Adrenal gland (tissue), 5 donors: ENCODE data around the gene OMG.

Experiments
- CTCF ChIP-seq, 6 experiments: fragments of 450-650 bp in 4 of 6; fragments of 200-600 bp in 2 of 6; sonication (generic) in 1 of 6; IDR thresholded peaks; 1 replicate in 5 of 6; 2 replicates in 1 of 6; pipeline versions ENCODE4 v1.5.1 to v1.8.0; 2016 to 2021; ENCODE audit warnings: antibody characterized with exemption in 6 of 6, mild to moderate bottlenecking in 2 of 6, moderate library complexity in 1 of 6
- POLR2A ChIP-seq, 2 donors: fragments of 450-650 bp; IDR thresholded peaks; one replicate each; pipeline ENCODE4 v1.6.1; 2017; ENCODE audit warnings: antibody characterized with exemption in 2 of 2, mild to moderate bottlenecking in 2 of 2, moderate library complexity in 1 of 2
- donor health status: DM: no; HTN: no; CAD: no.

- TF ChIP-seq CTCF (IDR thresholded peaks at IDR 0.05) (no peak), POLR2A (IDR thresholded peaks at IDR 0.05) (no peak)
Observed at GRCh38 chr17:31273516-31273915, 23.5 kb downstream of the OMG start.
